Stimulated activated CD8-positive, alpha-beta memory T cell treated with anti-CD3 and anti-CD28 coated beads, Interleukin-12 subunit alpha, Interleukin-12 subunit beta, amount 100 ng/mL, for 1 hour (primary cell): ENCODE results near the gene ADARB1.
"Not testable (repeated sequence)": the region's sequence is repeated elsewhere in the genome, so short reads cannot be mapped to it uniquely, and the experiment has no call there.

Experiments
- DNase-seq: peaks from one replicate; pipeline ENCODE4 v3.0.0-alpha.2; 2020; ENCODE audit warnings: low read depth

ADARB1 gene

GRCh38 chr21:45074048-45074817, at the start of gene ADARB1:
TSS of gene ADARB1 (plus strand) at chr21:45074580. CDS start at chr21:45171657, 97,077 bp downstream.
- peak; percentile 29 for DNase-seq

- DNase-seq = no peak
These were observed 48.2 kb upstream of the ADARB1 start for GRCh38 chr21:45026066-45026745.

GRCh38 chr21:45026826-45027225, 47.6 kb upstream of the ADARB1 start:
- DNase-seq = no peak

GRCh38 chr21:45027241-45028196, 46.9 kb upstream of the ADARB1 start:
- no peak for DNase-seq

GRCh38 chr21:45028645-45029044, 45.7 kb upstream of the ADARB1 start:
- not testable (repeated sequence) for DNase-seq

GRCh38 chr21:45029298-45029947, 45.0 kb upstream of the ADARB1 start:
- no peak for DNase-seq

- DNase-seq = no peak
These were observed 44.3 kb upstream of the ADARB1 start for GRCh38 chr21:45029948-45030681.

- DNase-seq = no peak
These were observed 43.5 kb upstream of the ADARB1 start for GRCh38 chr21:45030682-45031570.

- no peak for DNase-seq
These were observed 42.7 kb upstream of the ADARB1 start for GRCh38 chr21:45031571-45032191.

GRCh38 chr21:45032332-45032731, 42.0 kb upstream of the ADARB1 start:
- DNase-seq = no peak

GRCh38 chr21:45032977-45033710, 41.2 kb upstream of the ADARB1 start:
- DNase-seq = no peak

GRCh38 chr21:45033791-45034555, 40.4 kb upstream of the ADARB1 start:
- DNase-seq = no peak

GRCh38 chr21:45034556-45035476, 39.6 kb upstream of the ADARB1 start:
- no peak for DNase-seq

- no peak for DNase-seq
These were observed 38.9 kb upstream of the ADARB1 start for GRCh38 chr21:45035477-45035848.

- DNase-seq = no peak
These were observed 37.8 kb upstream of the ADARB1 start for GRCh38 chr21:45036630-45037029.

GRCh38 chr21:45037986-45038385, 36.4 kb upstream of the ADARB1 start:
- no peak for DNase-seq
